Activated naive CD4-positive, alpha-beta T cell treated with anti-CD3 and anti-CD28 coated beads, Interleukin-2, amount 50 U/mL, for 72 hours (primary cell): Measurements from ENCODE around the gene B4GALT2. TPM values are rescaled to one million over a fixed set of nuclear protein-coding genes. Genes with fewer than 3 reads are reported as not detected.

ENCODE experiments used
- ATAC-seq, 2 donors: fragments of 150-1000 bp; cut with Tn5 transposase; 2 replicates each; pipeline ENCODE4 v1.10.0; 2021; ENCODE audit warnings: mild to moderate bottlenecking in 2 of 2, moderate library complexity in 2 of 2
- DNase-seq, 2 donors: peaks; one replicate each; pipeline ENCODE4 v3.0.0; 2021 to 2022; ENCODE audit warnings: low spot score in 2 of 2
- H3K27ac Mint-ChIP-seq, 2 donors: one replicate each; pipeline ENCODE4 v1.8.0; 2022; ENCODE audit warnings: mild to moderate bottlenecking in 2 of 2, mixed read lengths in 2 of 2
- H3K36me3 Mint-ChIP-seq, 2 donors: one replicate each; pipeline ENCODE4 v1.8.0; 2022; ENCODE audit warnings: mixed read lengths in 2 of 2
- H3K9me3 Mint-ChIP-seq, 2 donors: one replicate each; pipeline ENCODE4 v1.8.0; 2022; ENCODE audit warnings: mixed read lengths in 2 of 2
- total RNA-seq, 2 donors: library from RNA; stranded (reverse); gene quantifications; one replicate each; pipeline ENCODE4 v1.2.3, GENCODE V29; 2022

The B4GALT2 gene
- total RNA-seq, 2 donors from 2014 or later: 11.3 to 24.8 TPM

DNA sequence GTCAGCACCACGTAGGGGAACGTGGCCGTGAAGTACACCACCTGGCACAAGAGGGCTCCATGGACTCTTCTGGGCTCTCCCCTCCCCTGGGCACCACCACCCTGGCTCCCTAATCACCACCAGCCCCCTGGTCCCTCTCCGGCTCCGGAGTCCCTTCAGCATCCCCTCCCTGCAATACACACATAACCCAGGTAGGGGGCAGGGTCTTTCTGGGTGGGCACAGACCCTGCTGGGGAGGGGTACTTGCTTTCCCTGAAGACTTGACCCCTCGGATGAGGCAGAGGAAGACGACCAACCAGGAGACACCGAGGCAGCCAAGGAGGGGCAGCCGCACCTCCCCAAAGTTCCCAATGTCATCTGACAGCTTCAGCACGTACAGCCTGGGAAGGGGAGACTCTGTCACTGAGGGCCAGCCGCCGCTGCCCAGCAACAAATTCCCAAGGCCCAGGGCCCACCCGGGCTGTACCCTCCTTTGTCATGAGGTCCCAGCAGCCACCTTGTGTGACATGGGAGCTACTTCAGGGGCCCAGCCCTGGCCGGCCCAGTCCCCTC, 23.7 kb downstream of the B4GALT2 start:
- no peaks in the 10 kb centered on the region for H3K36me3 Mint-ChIP-seq
- no peak for DNase-seq
- no peaks in the 10 kb centered on the region for H3K9me3 Mint-ChIP-seq
- no peak for ATAC-seq
- no peak overlapping the region for H3K27ac Mint-ChIP-seq

DNA sequence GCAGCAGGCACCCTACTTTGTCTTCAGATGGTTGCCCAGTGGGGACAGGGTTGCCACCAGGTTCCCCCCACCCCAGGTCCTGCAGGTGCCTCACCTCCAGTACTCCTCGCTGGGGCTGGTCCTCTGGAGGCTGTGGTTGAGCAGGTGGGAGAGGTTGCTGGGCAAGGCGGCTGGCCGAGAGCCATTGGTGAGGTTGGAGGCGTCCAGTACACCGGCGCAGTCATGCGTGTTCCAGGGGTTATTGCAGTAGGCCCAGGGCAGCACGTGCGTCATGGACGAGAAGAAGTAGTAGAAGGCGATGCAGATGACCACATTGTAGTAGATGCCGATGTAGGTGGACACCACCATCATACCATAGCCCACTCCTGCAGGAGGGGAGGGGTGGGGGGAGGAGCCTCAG, 29.2 kb downstream of the B4GALT2 start:
- Mint-ChIP-seq H3K9me3 (no peaks in the 10 kb centered on the region), H3K36me3 (no peaks in the 10 kb centered on the region), H3K27ac (peak overlapping the region in 1 of 2 donors; percentile 32)
- DNase-seq (no peak), ATAC-seq (no peak)

DNA sequence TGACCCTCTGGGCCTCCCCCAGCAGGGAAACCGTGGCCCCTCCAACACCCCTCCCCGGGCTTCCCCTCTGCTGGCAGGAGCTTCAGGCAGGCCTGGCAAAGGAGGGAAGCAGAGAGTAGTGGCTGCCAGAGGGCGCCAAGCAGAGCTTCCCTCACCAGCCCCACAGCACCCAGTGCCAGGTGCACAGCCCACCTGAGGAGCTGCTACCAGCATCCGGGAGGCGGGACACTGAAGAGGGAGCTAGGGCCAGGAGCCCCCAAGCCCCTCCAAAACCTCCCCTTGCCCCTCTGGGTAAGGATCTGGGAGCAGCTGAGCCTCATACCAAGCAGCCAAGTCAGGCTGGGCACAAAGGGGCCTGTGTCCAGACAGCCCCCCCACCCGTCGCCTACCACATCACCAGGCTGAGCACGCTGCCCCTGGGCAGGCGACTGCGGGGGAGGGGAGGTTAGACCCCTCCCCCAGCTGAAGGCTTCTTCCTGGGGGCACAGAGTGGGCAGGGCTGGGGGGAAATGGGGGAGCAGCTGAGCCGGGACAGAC, 32.0 kb downstream of the B4GALT2 start:
- Mint-ChIP-seq H3K9me3 (no peaks in the 10 kb centered on the region), H3K27ac (no peak overlapping the region)
- ATAC-seq: no peak

DNA sequence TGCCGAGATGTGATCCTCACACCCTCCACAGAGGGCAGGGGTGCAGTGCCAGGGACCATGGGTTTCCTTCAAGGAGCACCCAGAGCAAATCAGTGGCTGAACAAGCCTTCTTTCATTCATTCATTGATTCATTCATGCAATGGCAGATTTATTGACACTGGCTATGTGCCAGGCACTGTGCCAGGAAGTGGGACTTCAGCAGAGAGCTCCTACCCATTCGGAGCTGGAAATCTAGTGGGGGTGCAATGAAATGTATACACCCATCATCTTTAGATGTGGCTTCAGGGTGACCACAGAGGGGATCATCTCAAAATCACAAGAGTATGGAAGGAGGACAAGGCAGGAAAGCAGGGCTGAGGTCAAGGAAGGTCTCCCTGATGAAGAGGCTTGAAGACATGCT, 33.4 kb downstream of the B4GALT2 start:
- H3K9me3 Mint-ChIP-seq: no peaks in the 10 kb centered on the region
- ATAC-seq (no peak), DNase-seq (no peak)
- peak overlapping the region in 1 of 2 donors; percentile 48 for H3K27ac Mint-ChIP-seq
- H3K36me3 Mint-ChIP-seq: no peaks in the 10 kb centered on the region

More for the DNA sequence above, 32.0 kb downstream of the B4GALT2 start:
- DNase-seq: no peak
- no peaks in the 10 kb centered on the region for H3K36me3 Mint-ChIP-seq

DNA sequence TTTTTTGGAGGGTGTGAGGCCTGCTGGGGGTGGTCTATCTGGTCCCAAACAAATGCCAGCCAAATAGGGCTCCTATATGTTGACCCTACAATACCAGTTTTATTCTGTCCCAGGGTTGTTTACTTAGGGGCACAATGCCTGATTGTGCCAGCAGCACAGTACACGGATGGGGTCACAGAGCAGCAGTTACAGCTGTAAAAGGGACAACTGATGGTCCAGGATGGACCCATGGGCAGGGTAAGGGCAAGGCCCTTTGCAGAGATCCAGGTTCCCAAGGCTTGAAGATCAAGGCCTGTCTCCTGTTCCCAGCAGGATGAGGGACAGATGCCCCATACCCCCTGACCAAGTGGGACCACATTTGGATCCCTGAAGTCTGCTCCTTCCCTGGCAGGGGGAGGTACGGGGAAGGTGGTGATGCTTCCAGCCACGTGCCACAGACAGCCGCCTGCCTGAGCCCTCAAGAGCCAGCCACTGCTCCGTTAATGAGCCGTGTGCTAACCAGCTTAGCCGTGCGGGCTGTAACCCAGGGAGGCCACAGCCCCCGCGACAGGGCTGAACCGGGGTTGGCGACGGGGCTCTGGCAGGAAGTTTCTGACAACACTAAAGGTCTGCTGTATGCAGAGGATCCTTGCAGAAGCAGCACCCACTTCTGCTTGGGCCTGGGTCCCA, 34.1 kb downstream of the B4GALT2 start:
- H3K9me3 Mint-ChIP-seq: no peaks in the 10 kb centered on the region
- ATAC-seq (no peak), DNase-seq (no peak)
- peaks cover 0 to 4% of the 10 kb centered on the region in 2 donors for H3K36me3 Mint-ChIP-seq
- peak overlapping the region in 1 of 2 donors; percentile 76 for H3K27ac Mint-ChIP-seq

DNA sequence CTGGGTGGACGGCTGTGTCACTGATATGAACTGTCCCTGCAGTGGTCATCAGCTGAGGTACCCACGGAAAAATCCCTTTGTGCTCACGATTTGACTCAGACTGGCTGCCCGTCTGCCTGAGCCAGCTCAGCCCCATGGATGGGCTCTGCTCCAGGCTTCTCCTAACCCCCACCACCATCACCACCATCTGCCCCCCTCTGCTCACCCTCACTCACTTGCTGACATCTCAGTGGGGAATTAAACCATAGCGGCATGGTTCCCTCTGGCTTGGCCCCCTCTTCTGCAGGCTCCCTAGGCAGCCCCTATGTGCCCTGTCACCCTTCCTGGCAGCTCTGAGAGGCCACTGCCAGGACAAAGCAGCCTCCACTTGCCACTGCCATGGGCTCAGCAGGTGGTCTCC, 34.9 kb downstream of the B4GALT2 start:
- no peak for DNase-seq
- Mint-ChIP-seq H3K27ac (peak overlapping the region in 1 of 2 donors; percentile 76), H3K36me3 (peaks cover 0 to 5% of the 10 kb centered on the region in 2 donors), H3K9me3 (no peaks in the 10 kb centered on the region)
- no peak for ATAC-seq

DNA sequence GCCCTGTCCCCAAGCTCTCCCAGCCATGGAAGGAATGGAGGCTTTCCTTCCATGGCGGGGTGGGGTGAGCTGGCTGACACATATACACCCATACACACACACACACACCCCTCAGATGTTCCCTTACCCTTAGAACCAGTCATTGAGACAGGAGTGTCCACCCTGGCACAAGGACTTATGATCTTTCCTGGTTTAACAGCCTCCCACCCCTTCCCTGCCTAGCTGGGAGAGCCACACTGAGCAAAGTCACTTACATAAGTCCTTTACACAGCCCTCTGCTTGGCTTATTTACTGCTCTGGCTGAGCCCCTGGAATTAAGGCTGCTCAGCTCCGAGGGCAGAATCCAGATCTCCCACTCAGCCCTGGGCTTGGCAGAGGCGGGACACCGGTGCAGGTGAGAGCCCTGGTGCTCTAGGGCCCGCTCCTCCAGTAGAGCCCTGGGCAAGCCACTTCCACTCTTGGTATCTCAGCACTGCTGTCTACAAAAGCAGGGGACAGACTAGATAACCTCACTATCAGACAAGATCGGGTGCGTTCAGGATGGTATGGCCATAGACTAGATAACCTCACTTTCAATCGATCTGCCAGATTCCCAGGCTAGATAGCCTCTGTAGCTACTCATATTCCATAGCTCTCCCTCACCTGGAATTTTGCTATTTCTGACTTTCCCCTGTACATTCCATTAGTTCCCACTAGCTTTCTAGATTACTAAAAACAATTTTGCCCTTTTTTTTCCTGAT, 35.5 kb downstream of the B4GALT2 start:
- peak overlapping the region in 1 of 2 donors; percentile 76 for H3K27ac Mint-ChIP-seq
- no peaks in the 10 kb centered on the region for H3K9me3 Mint-ChIP-seq
- peaks cover 0 to 5% of the 10 kb centered on the region in 2 donors for H3K36me3 Mint-ChIP-seq
- ATAC-seq (no peak), DNase-seq (no peak)

DNA sequence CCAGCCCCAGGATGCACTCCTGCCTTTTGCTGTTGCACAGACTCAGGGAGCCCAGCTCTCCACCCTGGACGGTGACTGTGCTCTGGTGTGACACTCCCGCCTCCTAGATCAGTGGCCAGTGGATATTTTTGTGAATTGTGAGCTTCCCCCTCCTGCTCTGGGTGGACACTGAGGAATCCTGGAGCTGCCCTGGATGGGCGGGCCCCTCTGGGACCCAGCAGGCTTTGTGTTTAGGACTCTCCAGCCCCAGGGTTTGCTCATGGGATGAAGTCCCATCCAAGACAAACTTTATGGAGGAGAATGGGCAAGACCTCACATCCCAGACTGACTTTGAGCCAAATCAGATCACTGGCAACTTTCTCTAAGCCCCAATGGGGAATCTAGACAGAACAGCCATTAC, 36.2 kb downstream of the B4GALT2 start:
- H3K27ac Mint-ChIP-seq: no peak overlapping the region
- H3K36me3 Mint-ChIP-seq: peaks cover 0 to 5% of the 10 kb centered on the region in 2 donors
- H3K9me3 Mint-ChIP-seq: no peaks in the 10 kb centered on the region
- no peak for DNase-seq
- no peak for ATAC-seq

DNA sequence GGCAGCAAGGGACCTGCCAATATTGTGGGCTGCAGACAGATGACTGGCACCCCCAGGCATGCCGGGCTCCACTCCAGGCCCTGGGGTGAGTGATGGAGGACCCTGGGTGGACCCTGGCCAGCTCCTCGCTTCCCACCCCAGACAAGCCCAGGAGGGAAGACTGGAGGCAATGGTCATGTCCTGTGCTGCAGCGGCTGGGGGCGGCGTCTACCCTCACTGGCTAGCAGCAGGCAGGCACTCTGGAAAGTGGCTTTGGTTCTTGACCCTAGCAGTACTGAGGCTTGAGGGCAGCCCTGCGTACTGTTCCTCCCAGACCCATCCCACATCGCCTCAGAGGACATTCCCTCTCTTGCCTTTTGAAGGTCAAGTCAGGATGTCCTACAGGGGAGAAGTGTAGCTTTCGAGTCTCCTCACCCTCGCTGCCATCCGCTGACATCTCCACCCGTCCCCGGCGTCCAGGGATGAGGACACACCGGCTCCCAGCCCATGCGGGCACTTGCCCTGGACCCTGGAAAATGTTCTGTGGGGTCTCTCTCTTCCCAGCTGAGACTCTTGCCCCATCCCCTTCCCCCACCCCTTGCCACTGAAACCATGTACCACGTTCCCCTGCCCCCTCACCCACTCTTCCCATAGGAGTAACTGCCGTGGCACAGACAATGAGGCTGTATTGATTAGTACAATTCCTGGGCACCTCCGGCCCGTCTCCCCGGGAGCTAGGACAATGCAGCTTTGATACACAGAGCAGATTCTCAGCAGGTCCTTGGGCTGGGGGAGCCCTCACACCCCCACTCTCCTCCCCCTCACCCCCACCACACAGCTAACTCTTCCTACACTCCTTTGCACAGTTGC, 37.3 kb downstream of the B4GALT2 start:
- ATAC-seq (no peak), DNase-seq (no peak)
- Mint-ChIP-seq H3K27ac (peak overlapping the region in 1 of 2 donors; percentile 50), H3K9me3 (no peaks in the 10 kb centered on the region), H3K36me3 (peaks cover 0 to 5% of the 10 kb centered on the region in 2 donors)

DNA sequence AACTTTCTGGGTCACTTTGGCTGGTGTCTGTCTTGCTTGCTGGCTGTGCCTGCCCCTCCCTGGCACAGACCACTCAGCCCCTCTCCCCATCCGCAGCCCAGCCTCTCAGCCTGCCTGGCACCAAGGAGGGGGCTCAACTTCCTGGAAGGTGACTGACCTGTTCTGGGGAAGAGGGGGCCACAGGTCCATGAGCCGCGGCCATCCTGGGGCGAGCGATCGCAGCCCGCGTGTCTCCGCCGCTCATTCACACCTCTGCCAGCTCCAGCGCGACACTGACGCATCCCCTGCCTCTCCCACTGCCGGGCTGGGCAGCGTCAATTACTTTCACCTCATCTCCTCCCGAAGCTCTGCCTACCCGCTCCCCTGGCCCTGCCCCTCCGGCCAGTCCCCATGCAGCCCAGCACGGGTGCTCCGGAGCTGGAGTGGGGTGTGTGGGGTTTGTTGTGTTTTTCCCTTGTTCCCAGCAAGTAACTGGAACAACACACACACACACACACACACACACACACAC, 37.9 kb downstream of the B4GALT2 start:
- Mint-ChIP-seq H3K27ac (peak overlapping the region in 1 of 2 donors; percentile 50), H3K36me3 (peaks cover 0 to 5% of the 10 kb centered on the region in 2 donors), H3K9me3 (no peaks in the 10 kb centered on the region)
- no peak for ATAC-seq
- DNase-seq: no peak

DNA sequence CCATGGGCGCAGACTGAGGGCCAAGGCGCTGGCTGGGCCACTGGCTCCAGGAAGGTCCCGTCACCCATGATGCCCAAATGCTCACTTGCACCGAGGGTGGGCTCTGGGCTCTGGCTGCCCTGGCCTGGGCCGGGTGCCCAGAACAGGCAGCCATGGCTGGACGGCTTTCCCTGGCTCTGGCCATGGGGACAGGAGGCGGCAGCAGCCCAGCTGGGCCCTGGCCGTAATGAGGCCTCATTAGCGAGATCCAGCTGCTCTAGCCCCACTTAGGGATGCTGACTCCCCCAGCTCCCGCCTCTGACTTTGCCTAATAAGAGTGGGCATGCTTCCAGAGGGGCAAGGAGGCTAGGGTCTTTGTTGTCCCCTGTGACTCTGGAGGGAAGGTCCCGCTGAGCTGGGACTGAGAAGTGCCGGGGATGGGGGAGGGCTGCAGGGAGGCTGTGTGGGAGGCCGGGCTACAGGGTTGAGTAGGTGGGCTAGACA, 40.5 kb downstream of the B4GALT2 start:
- no peak for ATAC-seq
- no peak for DNase-seq
- H3K27ac Mint-ChIP-seq: no peak overlapping the region
- no peaks in the 10 kb centered on the region for H3K9me3 Mint-ChIP-seq
- peaks cover 0 to 6% of the 10 kb centered on the region in 2 donors for H3K36me3 Mint-ChIP-seq

DNA sequence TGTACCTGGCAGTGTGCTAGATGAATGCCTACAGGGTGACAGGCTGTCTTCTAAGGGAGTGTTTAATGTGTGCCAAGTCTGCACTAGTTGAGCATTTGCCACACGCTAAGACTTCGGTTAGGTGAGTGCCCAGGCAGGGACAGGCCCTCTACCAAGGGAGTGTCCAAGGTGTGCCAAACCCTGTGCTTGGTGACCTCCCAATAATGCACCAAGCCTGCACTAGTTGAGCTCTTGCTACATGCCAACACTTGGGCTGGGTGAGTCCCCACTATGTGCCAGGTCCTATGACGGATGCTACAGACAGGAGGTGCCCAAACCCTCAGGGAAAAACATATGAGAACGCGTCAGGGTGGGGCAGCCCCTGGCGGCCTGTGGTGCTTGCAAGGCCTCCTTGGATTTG, 41.5 kb downstream of the B4GALT2 start:
- no peak for ATAC-seq

DNA sequence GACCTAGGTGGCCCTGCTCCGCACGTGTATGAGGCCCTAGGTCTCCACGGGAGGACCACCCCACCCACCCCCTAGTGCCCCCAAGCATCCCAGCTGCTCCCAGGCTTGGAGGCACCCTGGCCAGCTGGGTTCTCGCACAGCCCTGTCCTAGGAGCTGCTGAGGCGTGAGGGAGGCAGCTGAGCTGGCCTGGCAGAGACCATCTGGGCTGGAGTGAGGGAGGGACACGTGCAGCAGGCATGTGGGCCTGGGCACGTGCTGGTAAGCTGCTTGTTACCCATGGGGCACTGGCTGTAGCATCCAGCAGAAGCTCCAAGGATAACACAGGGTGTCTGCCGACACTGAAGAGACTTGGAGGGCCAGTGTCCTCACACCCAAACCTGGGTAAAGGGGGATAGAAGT, 42.1 kb downstream of the B4GALT2 start:
- peaks cover 0 to 13% of the 10 kb centered on the region in 2 donors for H3K36me3 Mint-ChIP-seq
- no peak for ATAC-seq
- H3K27ac Mint-ChIP-seq: no peak overlapping the region
- no peaks in the 10 kb centered on the region for H3K9me3 Mint-ChIP-seq
- DNase-seq: no peak

More for the DNA sequence above, 41.5 kb downstream of the B4GALT2 start:
- Mint-ChIP-seq H3K27ac (no peak overlapping the region), H3K36me3 (peaks cover 0 to 13% of the 10 kb centered on the region in 2 donors), H3K9me3 (no peaks in the 10 kb centered on the region)
- no peak for DNase-seq

DNA sequence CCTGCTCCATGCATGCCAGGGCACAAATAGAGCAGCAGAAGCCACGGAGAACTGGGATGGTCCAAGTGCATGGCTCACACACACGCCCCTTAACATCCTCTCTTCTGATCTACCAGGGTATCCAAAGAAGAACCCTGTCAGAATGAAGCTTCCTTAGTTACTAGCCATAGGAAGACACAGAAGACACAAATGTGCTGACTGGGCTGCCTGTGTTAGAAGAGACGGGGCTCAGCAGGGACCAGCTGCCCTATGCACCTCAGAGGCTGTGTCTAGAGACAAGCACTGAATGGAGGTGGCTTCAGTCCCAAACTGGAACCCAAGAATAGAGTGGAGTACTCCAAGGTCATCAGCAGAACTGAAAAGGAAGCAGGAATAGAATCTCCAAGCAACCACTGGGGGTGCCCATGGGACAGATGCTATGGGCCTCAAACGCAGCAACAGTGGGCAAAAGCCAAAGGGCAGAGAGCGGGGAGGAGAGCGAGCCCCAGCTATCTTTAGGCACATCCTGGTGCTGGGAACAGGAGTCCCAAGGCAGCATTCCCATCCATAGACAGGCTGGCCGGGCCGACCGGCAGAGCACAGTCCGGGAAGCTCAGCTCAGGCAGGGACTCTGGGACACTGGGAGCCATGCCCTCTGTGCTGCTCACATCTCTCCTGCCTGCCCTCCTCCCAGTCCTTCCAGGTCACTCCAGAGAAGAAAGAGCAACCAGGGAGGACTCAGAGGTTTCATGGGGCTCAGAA, 42.7 kb downstream of the B4GALT2 start:
- Mint-ChIP-seq H3K36me3 (peaks cover 0 to 13% of the 10 kb centered on the region in 2 donors), H3K9me3 (no peaks in the 10 kb centered on the region), H3K27ac (no peak overlapping the region)
- DNase-seq (no peak), ATAC-seq (no peak)

DNA sequence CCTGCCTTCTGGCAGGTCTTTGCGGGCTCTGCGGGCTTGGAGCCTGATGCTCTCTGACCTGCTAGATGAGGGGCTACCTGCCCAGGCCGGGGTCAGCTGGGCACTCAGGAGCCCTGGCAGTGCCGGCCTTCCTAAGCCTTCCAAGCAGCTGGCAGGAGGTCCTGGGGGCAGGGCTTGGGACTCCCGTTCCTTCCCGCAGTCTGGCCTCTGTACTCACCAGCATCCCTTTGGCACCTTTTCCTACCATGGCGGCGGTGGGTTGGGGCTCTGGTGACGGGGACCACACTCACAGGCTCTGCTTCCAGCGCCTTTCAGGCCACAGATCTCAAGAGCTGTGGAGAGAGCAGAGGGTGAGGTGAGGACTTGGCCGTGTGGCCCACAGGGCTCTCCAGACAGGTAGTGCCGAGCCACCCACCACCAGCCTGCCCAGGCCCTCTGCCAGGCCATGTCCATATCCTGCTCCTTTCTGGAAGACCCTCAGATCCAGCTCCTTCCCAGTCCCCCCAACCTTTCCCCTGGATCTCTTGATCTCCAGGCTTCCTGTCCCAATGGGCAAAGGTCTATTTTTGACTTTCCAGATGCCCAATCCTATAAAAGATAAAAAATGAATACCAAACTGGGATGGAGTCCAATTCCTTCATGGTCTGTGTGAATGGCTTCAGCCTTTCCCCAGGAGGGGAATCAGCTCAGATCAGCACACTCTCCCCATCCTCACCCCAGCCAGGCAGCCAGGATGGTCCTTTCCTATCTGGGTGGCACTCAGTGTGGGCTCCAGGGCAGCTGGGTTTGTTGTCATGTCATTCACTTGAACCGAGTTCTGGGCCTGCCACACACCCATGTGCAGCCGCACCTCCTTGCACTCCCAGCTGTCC, 45.3 kb downstream of the B4GALT2 start:
- ATAC-seq: no peak
- Mint-ChIP-seq H3K9me3 (no peaks in the 10 kb centered on the region), H3K27ac (no peak overlapping the region)

More for the DNA sequence above, 45.3 kb downstream of the B4GALT2 start:
- no peak for DNase-seq
- peaks cover 0 to 8% of the 10 kb centered on the region in 2 donors for H3K36me3 Mint-ChIP-seq
